Measurements from ENCODE around the gene TOMM40.
A peak's percentile ranks its signal among the peaks of the same experiment; 100 is the strongest.

TOMM40 gene

DNA sequence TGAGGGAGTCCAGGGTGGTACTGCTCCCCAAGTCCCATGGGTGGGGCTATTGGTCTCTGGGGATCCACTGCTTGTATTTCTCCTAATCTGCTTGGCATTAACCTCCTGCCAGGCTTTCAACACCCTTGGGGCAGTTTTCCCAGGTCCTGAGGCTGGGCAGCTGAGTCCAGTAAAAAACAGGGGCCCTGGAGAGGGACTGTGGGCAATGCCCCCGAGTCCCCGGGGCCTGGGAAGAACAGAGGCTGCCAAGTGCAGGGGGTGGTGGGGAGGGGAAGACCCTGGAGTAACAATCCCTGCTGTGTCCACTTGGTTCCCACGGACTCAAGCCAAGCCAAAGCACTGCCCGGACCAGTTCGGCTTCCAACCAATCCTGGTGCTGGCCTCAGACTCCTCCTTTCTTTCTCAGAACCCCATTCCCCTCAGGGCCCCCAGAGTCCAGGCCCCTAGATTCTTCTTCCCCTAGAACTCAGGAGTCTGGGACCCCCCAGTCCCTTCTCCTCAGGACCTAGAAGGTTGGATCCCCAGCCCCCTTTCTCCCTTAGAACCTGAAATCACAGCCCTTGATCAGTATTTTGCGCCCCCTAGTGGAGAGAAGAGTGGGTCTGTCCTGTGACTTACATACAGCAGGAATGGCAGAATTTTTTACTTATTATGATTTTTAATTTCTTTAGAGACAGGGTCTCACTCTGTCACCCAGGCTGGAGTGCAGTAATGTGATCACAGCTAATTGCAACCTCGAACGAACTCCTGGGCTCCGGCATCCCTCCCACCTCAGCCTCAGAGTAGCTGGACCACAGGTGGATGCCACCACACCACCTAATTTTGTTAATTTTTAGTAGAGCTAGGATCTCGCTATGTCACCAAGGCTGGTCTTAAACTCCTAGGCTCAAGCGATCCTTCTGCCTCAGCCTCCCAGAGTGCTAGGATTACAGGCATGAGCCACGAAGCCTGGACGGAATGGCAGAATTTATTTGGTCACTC, 60.4 kb downstream of the TOMM40 start:
- TF ChIP-seq, protein P1, sequence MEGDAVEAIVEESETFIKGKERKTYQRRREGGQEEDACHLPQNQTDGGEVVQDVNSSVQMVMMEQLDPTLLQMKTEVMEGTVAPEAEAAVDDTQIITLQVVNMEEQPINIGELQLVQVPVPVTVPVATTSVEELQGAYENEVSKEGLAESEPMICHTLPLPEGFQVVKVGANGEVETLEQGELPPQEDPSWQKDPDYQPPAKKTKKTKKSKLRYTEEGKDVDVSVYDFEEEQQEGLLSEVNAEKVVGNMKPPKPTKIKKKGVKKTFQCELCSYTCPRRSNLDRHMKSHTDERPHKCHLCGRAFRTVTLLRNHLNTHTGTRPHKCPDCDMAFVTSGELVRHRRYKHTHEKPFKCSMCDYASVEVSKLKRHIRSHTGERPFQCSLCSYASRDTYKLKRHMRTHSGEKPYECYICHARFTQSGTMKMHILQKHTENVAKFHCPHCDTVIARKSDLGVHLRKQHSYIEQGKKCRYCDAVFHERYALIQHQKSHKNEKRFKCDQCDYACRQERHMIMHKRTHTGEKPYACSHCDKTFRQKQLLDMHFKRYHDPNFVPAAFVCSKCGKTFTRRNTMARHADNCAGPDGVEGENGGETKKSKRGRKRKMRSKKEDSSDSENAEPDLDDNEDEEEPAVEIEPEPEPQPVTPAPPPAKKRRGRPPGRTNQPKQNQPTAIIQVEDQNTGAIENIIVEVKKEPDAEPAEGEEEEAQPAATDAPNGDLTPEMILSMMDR (IDR thresholded peaks at IDR 0.05; ENCODE audit: insufficient read depth, low read depth, low read length, missing control alignments) = peak; percentile 85
- peak; percentile 82 for DNase-seq (ENCODE audit: low read depth)
- peak overlapping the region; percentile 1 for H3K4me3 ChIP-seq (ENCODE audit: low read length)

All from epithelial cell of esophagus (primary cell).